PC-9 (cell line): Measurements from ENCODE around the gene ACADS. TPM values are rescaled to one million over a fixed set of nuclear protein-coding genes. Genes with fewer than 3 reads are reported as not detected.

Source experiments
- BruUV-seq: library from RNA; stranded (reverse); fragments of 400-500 nt; replicated peaks from 2 replicates; lab custom pipeline; 2021; lab: Mats Ljungman, UMichigan
- CTCF ChIA-PET: fragments of 300-600 bp; sonication (Branson Sonifier 250); formaldehyde crosslinking; loops from one replicate; lab custom pipeline; 2022; ENCODE audit warnings: antibody characterized with exemption; lab: Charles Lee
- POLR2A ChIA-PET: fragments of 300-600 bp; sonication (Branson Sonifier 250); formaldehyde crosslinking; loops from one replicate; lab custom pipeline; 2022; ENCODE audit warnings: antibody characterized with exemption; ENCODE audit not compliant: unreplicated experiment; lab: Charles Lee
- DNase-seq, 2 experiments: peaks; one replicate each; pipeline versions ENCODE4 v3.0.0 to v3.0.0-alpha.2; 2015 to 2022; ENCODE audit warnings: mixed read lengths in 1 of 2
- H2AFZ ChIP-seq: fragments of 200-600 bp; sonication (generic); 2 replicates; pipeline ENCODE4 v1.8.1; 2017; ENCODE audit warnings: antibody characterized with exemption
- H3F3A ChIP-seq: fragments of 200-600 bp; sonication (generic); 2 replicates; pipeline ENCODE4 v1.8.1; 2017; ENCODE audit warnings: antibody characterized with exemption, mild to moderate bottlenecking, low read depth; ENCODE audit not compliant: insufficient read depth
- H3K27ac ChIP-seq: fragments of 200-600 bp; sonication (generic); 2 replicates; pipeline ENCODE4 v1.6.1; 2016; ENCODE audit warnings: mixed run types
- H3K27me3 ChIP-seq: fragments of 200-600 bp; sonication (generic); 2 replicates; pipeline ENCODE4 v1.6.1; 2016; ENCODE audit warnings: low read depth, mixed run types; ENCODE audit not compliant: insufficient read depth
- H3K36me3 ChIP-seq: fragments of 200-600 bp; sonication (generic); 2 replicates; pipeline ENCODE4 v1.6.1; 2016; ENCODE audit warnings: low read depth, mixed run types
- H3K4me1 ChIP-seq: fragments of 200-600 bp; sonication (generic); replicated peaks from 2 replicates; pipeline ENCODE4 v1.6.1; 2016; ENCODE audit warnings: mixed run types; ENCODE audit not compliant: insufficient read depth
- H3K4me2 ChIP-seq: fragments of 200-600 bp; sonication (generic); 2 replicates; pipeline ENCODE4 v1.6.1; 2017; ENCODE audit warnings: mixed run types
- H3K4me3 ChIP-seq: fragments of 200-600 bp; sonication (generic); 2 replicates; pipeline ENCODE4 v1.6.1; 2016; ENCODE audit warnings: mixed run types
- H3K79me2 ChIP-seq: fragments of 200-600 bp; sonication (generic); 2 replicates; pipeline ENCODE4 v1.6.1; 2017; ENCODE audit warnings: low read depth, mixed run types
- H3K9me2 ChIP-seq: fragments of 200-600 bp; sonication (generic); 2 replicates; pipeline ENCODE4 v1.8.1; 2017; ENCODE audit warnings: mild to moderate bottlenecking; ENCODE audit not compliant: insufficient read depth
- H3K9me3 ChIP-seq: fragments of 200-600 bp; sonication (generic); 2 replicates; pipeline ENCODE4 v1.8.1; 2016; ENCODE audit warnings: low read depth; ENCODE audit not compliant: insufficient read depth
- H4K20me1 ChIP-seq: fragments of 200-600 bp; sonication (generic); 2 replicates; pipeline ENCODE4 v1.8.1; 2017; ENCODE audit not compliant: insufficient read depth
- EZH2 ChIP-seq: fragments of 200-600 bp; sonication (generic); IDR thresholded peaks from 2 replicates; pipeline ENCODE4 v1.8.0; 2017; ENCODE audit warnings: antibody characterized with exemption, low read depth
- intact Hi-C: fragments of 100-400 bp; cut with micrococcal nuclease; formaldehyde crosslinking; loops from one replicate; pipeline ENCODE4 v1.10.0; 2022; ENCODE audit not compliant: unreplicated experiment
- total RNA-seq: library from RNA; stranded (reverse); gene quantifications from 2 replicates; pipeline ENCODE4 v1.2.3, GENCODE V29; 2021
- TF ChIP-seq, protein P1 (sequence below): fragments of 200-600 bp; sonication (generic); conservative IDR thresholded peaks from 2 replicates; pipeline ENCODE4 v1.6.1; 2017; ENCODE audit warnings: mixed run types, antibody characterized with exemption, mild to moderate bottlenecking, moderate library complexity

Gene ACADS
- total RNA-seq, 1 experiment from 2014 or later = 8.2 TPM

DNA sequence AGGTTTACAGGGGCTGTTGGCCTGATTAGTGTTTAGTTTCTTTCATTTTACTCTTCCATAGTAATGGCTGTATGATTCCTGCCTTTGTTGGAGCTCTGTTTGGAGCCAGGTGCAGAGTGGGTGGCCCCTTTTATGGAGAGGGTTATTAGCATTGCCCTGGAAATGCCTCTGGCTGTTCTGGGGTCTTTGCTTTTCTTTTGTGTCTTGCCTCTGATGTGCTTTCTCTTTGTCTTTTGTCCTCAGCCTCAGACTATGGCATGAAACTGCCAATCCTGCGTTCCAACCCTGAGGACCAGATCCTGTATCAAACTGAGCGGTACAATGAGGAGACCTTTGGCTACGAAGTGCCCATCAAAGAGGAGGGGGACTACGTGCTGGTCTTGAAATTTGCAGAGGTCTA lies 31.8 kb upstream of the ACADS start:
- CTCF ChIA-PET = interaction anchor here (0.5 kb wide), 1 partner anchor 45 kb away, joined by 21 read pairs; no protein-coding TSS in a partner anchor
- no peak overlapping the region for H3K4me3 ChIP-seq
- H3K27ac ChIP-seq = no peak overlapping the region
- no TSS peak for BruUV-seq
- H3K4me2 ChIP-seq = no peak overlapping the region
- peaks cover 7% of the 10 kb centered on the region; the same call in 1 of the 2 replicates for H3K36me3 ChIP-seq
- H3K4me1 ChIP-seq = peaks cover 16% of the 10 kb centered on the region
- H4K20me1 ChIP-seq = peaks cover 31% of the 10 kb centered on the region
- H3K27me3 ChIP-seq = no peaks in the 10 kb centered on the region
- H3K79me2 ChIP-seq = peaks cover 43% of the 10 kb centered on the region
- POLR2A ChIA-PET = no interaction called here
- TF ChIP-seq, protein P1, sequence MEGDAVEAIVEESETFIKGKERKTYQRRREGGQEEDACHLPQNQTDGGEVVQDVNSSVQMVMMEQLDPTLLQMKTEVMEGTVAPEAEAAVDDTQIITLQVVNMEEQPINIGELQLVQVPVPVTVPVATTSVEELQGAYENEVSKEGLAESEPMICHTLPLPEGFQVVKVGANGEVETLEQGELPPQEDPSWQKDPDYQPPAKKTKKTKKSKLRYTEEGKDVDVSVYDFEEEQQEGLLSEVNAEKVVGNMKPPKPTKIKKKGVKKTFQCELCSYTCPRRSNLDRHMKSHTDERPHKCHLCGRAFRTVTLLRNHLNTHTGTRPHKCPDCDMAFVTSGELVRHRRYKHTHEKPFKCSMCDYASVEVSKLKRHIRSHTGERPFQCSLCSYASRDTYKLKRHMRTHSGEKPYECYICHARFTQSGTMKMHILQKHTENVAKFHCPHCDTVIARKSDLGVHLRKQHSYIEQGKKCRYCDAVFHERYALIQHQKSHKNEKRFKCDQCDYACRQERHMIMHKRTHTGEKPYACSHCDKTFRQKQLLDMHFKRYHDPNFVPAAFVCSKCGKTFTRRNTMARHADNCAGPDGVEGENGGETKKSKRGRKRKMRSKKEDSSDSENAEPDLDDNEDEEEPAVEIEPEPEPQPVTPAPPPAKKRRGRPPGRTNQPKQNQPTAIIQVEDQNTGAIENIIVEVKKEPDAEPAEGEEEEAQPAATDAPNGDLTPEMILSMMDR = no peak
- no peak for TF ChIP-seq EZH2
- H3F3A ChIP-seq = no peaks in the 10 kb centered on the region
- no peak overlapping the region for H2AFZ ChIP-seq
- H3K9me3 ChIP-seq = no peaks in the 10 kb centered on the region
- intact Hi-C loops = no loop called here
- DNase-seq = no peak
- no peaks in the 10 kb centered on the region for H3K9me2 ChIP-seq

DNA sequence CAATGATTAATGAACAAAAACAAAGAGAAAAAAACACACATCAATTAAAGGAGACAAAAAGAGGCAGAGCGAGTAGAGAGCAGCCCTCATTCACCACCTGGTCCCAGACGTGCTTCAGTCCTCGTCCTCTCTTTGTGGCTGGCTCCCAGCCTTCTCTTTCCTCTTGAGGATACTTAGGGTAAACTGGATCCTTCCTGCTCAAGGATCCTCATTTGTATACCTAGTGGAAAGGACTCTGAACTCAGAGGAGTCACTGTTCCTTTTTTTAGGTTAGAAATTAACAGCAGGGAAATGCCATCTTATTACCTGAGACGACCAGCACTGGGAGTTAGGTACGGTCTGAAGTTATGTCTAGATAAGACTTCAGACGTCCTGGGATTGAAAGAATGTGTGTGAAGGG lies 29.0 kb upstream of the ACADS start:
- H3K4me2 ChIP-seq = no peak overlapping the region
- no peaks in the 10 kb centered on the region for H3K9me2 ChIP-seq
- no peaks in the 10 kb centered on the region for H3K4me1 ChIP-seq
- no TSS peak for BruUV-seq
- peaks cover 5% of the 10 kb centered on the region; the same call in 1 of the 2 replicates for H4K20me1 ChIP-seq
- peaks cover 16% of the 10 kb centered on the region for H3K79me2 ChIP-seq
- peaks cover 7% of the 10 kb centered on the region; the same call in 1 of the 2 replicates for H3K36me3 ChIP-seq
- no peak overlapping the region for H2AFZ ChIP-seq
- H3K9me3 ChIP-seq = no peaks in the 10 kb centered on the region
- CTCF ChIA-PET = no interaction called here
- no peaks in the 10 kb centered on the region for H3F3A ChIP-seq
- DNase-seq = no peak
- no peak overlapping the region for H3K27ac ChIP-seq
- POLR2A ChIA-PET = no interaction called here
- intact Hi-C loops = no loop called here
- H3K27me3 ChIP-seq = no peaks in the 10 kb centered on the region
- H3K4me3 ChIP-seq = no peak overlapping the region
- TF ChIP-seq, protein P1 = no peak
- TF ChIP-seq EZH2 = no peak

DNA sequence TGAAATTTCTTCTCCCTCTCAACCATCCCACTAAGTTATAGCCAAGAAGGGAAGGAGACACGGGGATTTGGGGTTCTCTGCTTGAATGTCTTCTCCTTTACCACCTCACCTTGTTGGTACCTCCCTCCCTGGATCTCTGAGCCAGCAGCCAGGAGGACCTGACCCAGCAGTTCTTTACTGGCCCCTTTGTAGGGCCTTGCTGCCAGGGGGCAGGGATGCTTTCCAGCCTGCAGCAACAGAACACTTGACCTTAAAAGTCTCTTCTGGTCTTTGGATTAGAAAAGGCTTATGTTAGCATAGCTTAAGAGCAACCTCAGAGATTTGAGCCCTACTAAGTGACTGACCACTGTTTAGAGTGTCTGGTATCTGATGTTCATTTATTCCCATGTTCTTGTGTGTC lies 28.3 kb upstream of the ACADS start:
- intact Hi-C loops = no loop called here
- Histone ChIP-seq H3K9me2 (no peaks in the 10 kb centered on the region), H3K4me1 (no peaks in the 10 kb centered on the region), H3K27me3 (no peaks in the 10 kb centered on the region), H3K4me2 (no peak overlapping the region), H2AFZ (no peak overlapping the region), H3K79me2 (peaks cover 9% of the 10 kb centered on the region), H4K20me1 (peaks cover 5% of the 10 kb centered on the region; the same call in 1 of the 2 replicates), H3F3A (no peaks in the 10 kb centered on the region), H3K27ac (no peak overlapping the region), H3K9me3 (no peaks in the 10 kb centered on the region), H3K36me3 (peaks cover 7% of the 10 kb centered on the region; the same call in 1 of the 2 replicates), H3K4me3 (no peak overlapping the region)
- ChIA-PET POLR2A (no interaction called here), CTCF (no interaction called here)
- no peak for DNase-seq
- BruUV-seq = no TSS peak
- no peak for TF ChIP-seq EZH2
- TF ChIP-seq, protein P1 = no peak
